ENCODE results near the gene DUSP9.
"Not testable (repeated sequence)": the region's sequence is repeated elsewhere in the genome, so short reads cannot be mapped to it uniquely, and the experiment has no call there.

- TF ChIP-seq POLR2A (IDR thresholded peaks at IDR 0.05; ENCODE audit: low read depth, low read length); RAD21 (IDR thresholded peaks at IDR 0.05; ENCODE audit: insufficient read depth, low read depth, low read length); SUPT20H (IDR thresholded peaks at IDR 0.05; ENCODE audit: borderline replicate concordance, control insufficient read depth, low read depth, low read length); BACH1 (IDR thresholded peaks at IDR 0.05; ENCODE audit: borderline replicate concordance); MAX (IDR thresholded peaks at IDR 0.05; ENCODE audit: low read depth, low read length); SIN3A (IDR thresholded peaks at IDR 0.05; ENCODE audit: low read depth, low read length); JUND (IDR thresholded peaks at IDR 0.05; ENCODE audit: low read depth, low read length); SUZ12 (IDR thresholded peaks at IDR 0.05; ENCODE audit: unreplicated experiment); FOXM1 (IDR thresholded peaks at IDR 0.05; ENCODE audit: low read depth, low read length); SMC3 (IDR thresholded peaks at IDR 0.05; ENCODE audit: borderline replicate concordance, low read length); SREBF2 (IDR thresholded peaks at IDR 0.05; ENCODE audit: low read length); E2F4 (IDR thresholded peaks at IDR 0.05; ENCODE audit: low read depth, low read length): not testable (repeated sequence)
- TF ChIP-seq, protein P1, sequence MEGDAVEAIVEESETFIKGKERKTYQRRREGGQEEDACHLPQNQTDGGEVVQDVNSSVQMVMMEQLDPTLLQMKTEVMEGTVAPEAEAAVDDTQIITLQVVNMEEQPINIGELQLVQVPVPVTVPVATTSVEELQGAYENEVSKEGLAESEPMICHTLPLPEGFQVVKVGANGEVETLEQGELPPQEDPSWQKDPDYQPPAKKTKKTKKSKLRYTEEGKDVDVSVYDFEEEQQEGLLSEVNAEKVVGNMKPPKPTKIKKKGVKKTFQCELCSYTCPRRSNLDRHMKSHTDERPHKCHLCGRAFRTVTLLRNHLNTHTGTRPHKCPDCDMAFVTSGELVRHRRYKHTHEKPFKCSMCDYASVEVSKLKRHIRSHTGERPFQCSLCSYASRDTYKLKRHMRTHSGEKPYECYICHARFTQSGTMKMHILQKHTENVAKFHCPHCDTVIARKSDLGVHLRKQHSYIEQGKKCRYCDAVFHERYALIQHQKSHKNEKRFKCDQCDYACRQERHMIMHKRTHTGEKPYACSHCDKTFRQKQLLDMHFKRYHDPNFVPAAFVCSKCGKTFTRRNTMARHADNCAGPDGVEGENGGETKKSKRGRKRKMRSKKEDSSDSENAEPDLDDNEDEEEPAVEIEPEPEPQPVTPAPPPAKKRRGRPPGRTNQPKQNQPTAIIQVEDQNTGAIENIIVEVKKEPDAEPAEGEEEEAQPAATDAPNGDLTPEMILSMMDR (IDR thresholded peaks at IDR 0.05 in 2 of 3, conservative IDR thresholded peaks at IDR 0.05 in 1 of 3; ENCODE audit: control insufficient read depth in 2 of 3, extremely low read depth in 1 of 3, insufficient read depth in 1 of 3, low read depth in 3 of 3, low read length in 3 of 3): not testable (repeated sequence)
Observed at GRCh38 chrX:153683486-153683885, 36.5 kb downstream of the DUSP9 start.

Data from GM12878 (cell line).